Measurements from ENCODE around the gene ZDHHC12.

GRCh38 chr9:128770286-128771030 lies 46.5 kb upstream of the ZDHHC12 start:
- TF ChIP-seq CTCF (IDR thresholded peaks at IDR 0.05) (no peak), EP300 (IDR thresholded peaks at IDR 0.05) (no peak), POLR2A (IDR thresholded peaks at IDR 0.05) (no peak)

Measured in tibial nerve (tissue), 4 donors.